Left ventricle myocardium inferior (tissue), 1 donor: ENCODE data around the gene HSPA8. TPM values are rescaled to one million over a fixed set of nuclear protein-coding genes. Genes with fewer than 3 reads are reported as not detected.

Experiments
- DNase-seq: peaks from one replicate; pipeline ENCODE4 v3.0.0-alpha.2; 2020
- H3K27ac ChIP-seq: fragments of 200-600 bp; replicated peaks from 2 replicates; pipeline ENCODE4 v1.8.0; 2021
- H3K27me3 ChIP-seq: fragments of 200-600 bp; 2 replicates; pipeline ENCODE4 v1.8.0; 2021; ENCODE audit warnings: low read depth
- H3K36me3 ChIP-seq: fragments of 200-600 bp; 2 replicates; pipeline ENCODE4 v1.8.0; 2021
- H3K4me1 ChIP-seq: fragments of 200-600 bp; 2 replicates; pipeline ENCODE4 v1.8.0; 2021
- H3K4me3 ChIP-seq: fragments of 200-600 bp; 2 replicates; pipeline ENCODE4 v1.8.0; 2021; ENCODE audit warnings: mild to moderate bottlenecking, moderate library complexity
- H3K9me3 ChIP-seq: fragments of 200-600 bp; replicated peaks from 2 replicates; pipeline ENCODE4 v1.8.0; 2021
- CTCF ChIP-seq: fragments of 200-600 bp; IDR thresholded peaks from 2 replicates; pipeline ENCODE4 v1.8.0; 2021; ENCODE audit warnings: antibody characterized with exemption, mild to moderate bottlenecking, borderline replicate concordance
- intact Hi-C: fragments of 100-400 bp; cut with micrococcal nuclease; formaldehyde crosslinking; loops from one replicate; pipeline ENCODE4 v1.11.0; 2022
- total RNA-seq: library from RNA; stranded (reverse); fragmentation: NEBNext Ultra II Directional; extraction: Animal tissue kit (Norgen Biotek cat#: 25700); gene quantifications from one replicate; pipeline ENCODE4 v1.2.1, GENCODE V29; 2021
- donor health status: DM: no; HTN: yes; CAD: no; lungs with severe emphysema.

Gene HSPA8
- total RNA-seq, 1 donor from 2014 or later, result 1,405 TPM

GRCh38 chr11:123086305-123086704 lies 24.4 kb upstream of the HSPA8 start:
- Histone ChIP-seq H3K9me3 (no peaks in the 10 kb centered on the region), H3K36me3 (no peaks in the 10 kb centered on the region), H3K27ac (no peak overlapping the region), H3K4me1 (peaks cover 23% of the 10 kb centered on the region), H3K4me3 (no peak overlapping the region), H3K27me3 (no peaks in the 10 kb centered on the region)
- intact Hi-C loops, result no loop called here
- no peak for DNase-seq
- no peak for TF ChIP-seq CTCF

DNA sequence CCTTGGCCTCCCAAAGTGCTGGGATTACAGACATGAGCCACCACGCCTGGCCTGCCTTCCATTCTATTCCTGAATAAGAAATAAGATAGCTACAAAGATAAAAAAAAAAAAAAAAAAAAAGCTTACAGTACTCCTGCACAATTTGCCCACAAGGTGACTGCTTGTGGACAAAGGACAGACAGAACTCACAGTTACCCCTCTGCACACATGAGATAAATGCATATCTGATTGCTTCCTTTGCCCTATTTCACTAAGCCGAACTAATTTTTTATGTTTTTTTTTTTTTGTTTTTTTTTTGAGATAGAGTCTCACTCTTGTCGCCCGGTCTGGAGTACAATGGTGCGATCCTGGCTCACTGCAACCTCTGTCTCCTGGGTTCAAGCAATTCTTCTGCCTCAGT lies 23.6 kb upstream of the HSPA8 start:
- Histone ChIP-seq H3K27me3 (no peaks in the 10 kb centered on the region), H3K4me1 (peaks cover 23% of the 10 kb centered on the region), H3K9me3 (no peaks in the 10 kb centered on the region), H3K4me3 (no peak overlapping the region), H3K36me3 (no peaks in the 10 kb centered on the region), H3K27ac (no peak overlapping the region)
- no peak for TF ChIP-seq CTCF
- DNase-seq, result no peak
- intact Hi-C loops, result no loop called here

- no peaks in the 10 kb centered on the region for H3K27me3 ChIP-seq
- H3K27ac ChIP-seq, result peak overlapping the region; percentile 63
- no peak overlapping the region for H3K4me3 ChIP-seq
- no peaks in the 10 kb centered on the region for H3K36me3 ChIP-seq
- H3K4me1 ChIP-seq, result peaks cover 23% of the 10 kb centered on the region
- intact Hi-C loops, result no loop called here
- no peak for DNase-seq
- no peak for TF ChIP-seq CTCF
- no peaks in the 10 kb centered on the region for H3K9me3 ChIP-seq
Observed at GRCh38 chr11:123084454-123084853, 22.5 kb upstream of the HSPA8 start.

GRCh38 chr11:123083623-123084029 lies 21.7 kb upstream of the HSPA8 start:
- intact Hi-C loops, result no loop called here
- TF ChIP-seq CTCF, result no peak
- Histone ChIP-seq H3K4me3 (no peak overlapping the region), H3K36me3 (no peaks in the 10 kb centered on the region), H3K27ac (peak overlapping the region; percentile 63), H3K4me1 (peaks cover 23% of the 10 kb centered on the region), H3K9me3 (no peaks in the 10 kb centered on the region), H3K27me3 (no peaks in the 10 kb centered on the region)
- peak; percentile 78 for DNase-seq

GRCh38 chr11:123082977-123083376 lies 21.0 kb upstream of the HSPA8 start:
- H3K27me3 ChIP-seq, result no peaks in the 10 kb centered on the region
- DNase-seq, result no peak
- no peaks in the 10 kb centered on the region for H3K36me3 ChIP-seq
- H3K27ac ChIP-seq, result peak overlapping the region; percentile 63
- no peak for TF ChIP-seq CTCF
- no peaks in the 10 kb centered on the region for H3K9me3 ChIP-seq
- intact Hi-C loops, result no loop called here
- H3K4me3 ChIP-seq, result no peak overlapping the region
- H3K4me1 ChIP-seq, result peaks cover 23% of the 10 kb centered on the region

DNA sequence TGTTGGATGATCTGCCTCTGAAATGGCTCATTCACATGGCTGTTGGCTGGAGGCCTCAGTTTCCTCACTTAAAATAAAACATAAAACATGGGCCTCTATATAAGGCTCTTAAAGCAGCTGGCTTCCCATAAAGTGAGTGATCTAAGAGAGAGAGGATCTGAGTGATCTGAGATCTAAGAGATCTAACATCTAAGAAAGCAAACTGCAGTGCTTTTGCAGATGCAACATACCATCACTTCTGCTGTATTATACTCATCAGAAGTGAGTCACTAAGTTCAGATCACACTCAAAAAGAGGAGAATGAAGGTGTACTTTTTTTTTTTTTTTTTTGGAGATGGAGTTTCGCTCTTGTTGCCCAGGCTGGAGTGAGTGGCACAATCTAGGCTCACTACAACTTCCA lies 18.1 kb upstream of the HSPA8 start:
- DNase-seq, result no peak
- Histone ChIP-seq H3K9me3 (no peaks in the 10 kb centered on the region), H3K36me3 (peaks cover 2% of the 10 kb centered on the region), H3K4me3 (no peak overlapping the region), H3K27ac (no peak overlapping the region), H3K4me1 (peaks cover 17% of the 10 kb centered on the region), H3K27me3 (no peaks in the 10 kb centered on the region)
- intact Hi-C loops, result no loop called here
- no peak for TF ChIP-seq CTCF
